GM10248 (cell line): Measurements from ENCODE around the gene HAGHL.

Experiments used
- CTCF ChIA-PET: fragments of 300-600 bp; sonication (Branson Sonifier 250); formaldehyde crosslinking; extraction: SDS; loops from one replicate; lab custom pipeline; 2021; ENCODE audit warnings: antibody characterized with exemption; lab: Yijun Ruan, JAX
- POLR2A ChIA-PET: fragments of 350-650 bp; sonication (Branson Sonifier 250); formaldehyde crosslinking; extraction: SDS; loops from one replicate; lab custom pipeline; 2020; ENCODE audit warnings: antibody characterized with exemption; lab: Yijun Ruan, JAX
- DNase-seq: peaks from one replicate; pipeline ENCODE4 v3.0.0; 2012; ENCODE audit errors: extremely low spot score
- TF ChIP-seq, protein P1 (sequence below): IDR thresholded peaks from 2 replicates; pipeline ENCODE4 v1.5.1; 2012; ENCODE audit warnings: mild to moderate bottlenecking, low read depth; ENCODE audit errors: extremely low read depth, missing control alignments, control extremely low read depth

Gene HAGHL

DNA sequence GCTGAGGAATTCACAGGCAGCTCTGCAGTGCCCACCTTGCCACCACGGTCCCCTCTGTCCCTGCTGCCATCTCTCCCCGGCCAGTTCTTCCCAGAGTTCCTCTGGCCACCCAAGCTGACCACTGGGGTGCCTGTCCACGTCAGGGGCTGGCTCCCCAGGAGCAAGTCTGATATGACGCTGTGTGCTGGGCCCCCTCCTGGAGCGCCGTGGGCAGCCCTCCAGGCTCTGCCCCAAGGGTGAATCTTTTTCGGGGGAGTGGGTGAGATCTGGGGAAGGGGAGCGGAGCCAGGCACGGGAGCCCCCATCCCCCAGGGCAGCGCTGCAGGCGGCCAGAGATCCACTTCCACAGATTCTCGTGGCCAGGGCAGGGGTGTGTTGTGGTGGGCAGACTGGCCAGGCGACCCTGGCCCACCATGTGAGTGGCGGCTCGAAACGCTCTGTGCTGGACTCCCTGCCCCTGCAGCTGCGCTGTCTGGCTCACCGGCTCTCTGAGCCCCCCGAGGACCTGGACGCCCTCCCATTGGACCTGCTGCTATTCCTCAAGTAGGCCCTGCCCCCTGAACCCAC is 37.4 kb downstream of the HAGHL start:
- CTCF ChIA-PET: no interaction called here
- POLR2A ChIA-PET: no interaction called here
- TF ChIP-seq, protein P1, sequence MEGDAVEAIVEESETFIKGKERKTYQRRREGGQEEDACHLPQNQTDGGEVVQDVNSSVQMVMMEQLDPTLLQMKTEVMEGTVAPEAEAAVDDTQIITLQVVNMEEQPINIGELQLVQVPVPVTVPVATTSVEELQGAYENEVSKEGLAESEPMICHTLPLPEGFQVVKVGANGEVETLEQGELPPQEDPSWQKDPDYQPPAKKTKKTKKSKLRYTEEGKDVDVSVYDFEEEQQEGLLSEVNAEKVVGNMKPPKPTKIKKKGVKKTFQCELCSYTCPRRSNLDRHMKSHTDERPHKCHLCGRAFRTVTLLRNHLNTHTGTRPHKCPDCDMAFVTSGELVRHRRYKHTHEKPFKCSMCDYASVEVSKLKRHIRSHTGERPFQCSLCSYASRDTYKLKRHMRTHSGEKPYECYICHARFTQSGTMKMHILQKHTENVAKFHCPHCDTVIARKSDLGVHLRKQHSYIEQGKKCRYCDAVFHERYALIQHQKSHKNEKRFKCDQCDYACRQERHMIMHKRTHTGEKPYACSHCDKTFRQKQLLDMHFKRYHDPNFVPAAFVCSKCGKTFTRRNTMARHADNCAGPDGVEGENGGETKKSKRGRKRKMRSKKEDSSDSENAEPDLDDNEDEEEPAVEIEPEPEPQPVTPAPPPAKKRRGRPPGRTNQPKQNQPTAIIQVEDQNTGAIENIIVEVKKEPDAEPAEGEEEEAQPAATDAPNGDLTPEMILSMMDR: no peak

DNA sequence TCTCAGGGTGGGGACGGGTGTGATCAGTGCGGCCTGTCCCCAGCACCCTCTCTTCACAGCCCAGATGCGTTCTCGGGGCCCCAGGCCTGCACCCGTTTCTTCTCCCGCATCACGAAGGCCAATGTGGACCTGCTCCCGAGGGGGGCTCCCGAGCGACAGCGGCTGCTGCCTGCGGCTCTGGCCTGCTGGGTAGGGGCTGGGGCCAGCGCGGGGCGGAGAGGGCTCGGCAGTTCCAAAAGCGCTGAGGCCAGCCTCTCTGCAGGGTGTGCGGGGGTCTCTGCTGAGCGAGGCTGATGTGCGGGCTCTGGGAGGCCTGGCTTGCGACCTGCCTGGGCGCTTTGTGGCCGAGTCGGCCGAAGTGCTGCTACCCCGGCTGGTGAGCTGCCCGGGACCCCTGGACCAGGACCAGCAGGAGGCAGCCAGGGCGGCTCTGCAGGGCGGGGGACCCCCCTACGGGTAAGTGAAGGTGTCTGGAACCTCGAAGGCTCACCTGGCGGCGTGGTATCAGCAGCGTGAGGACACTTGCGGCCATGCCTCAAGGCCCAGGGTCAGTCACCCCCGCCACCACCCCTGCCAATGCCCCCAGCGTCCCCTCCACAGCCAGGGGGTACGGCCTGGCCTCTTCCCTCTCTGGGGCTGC is 38.1 kb downstream of the HAGHL start:
- no peak for DNase-seq
- POLR2A ChIA-PET: no interaction called here

More for the DNA sequence above, 37.4 kb downstream of the HAGHL start:
- DNase-seq: no peak

DNA sequence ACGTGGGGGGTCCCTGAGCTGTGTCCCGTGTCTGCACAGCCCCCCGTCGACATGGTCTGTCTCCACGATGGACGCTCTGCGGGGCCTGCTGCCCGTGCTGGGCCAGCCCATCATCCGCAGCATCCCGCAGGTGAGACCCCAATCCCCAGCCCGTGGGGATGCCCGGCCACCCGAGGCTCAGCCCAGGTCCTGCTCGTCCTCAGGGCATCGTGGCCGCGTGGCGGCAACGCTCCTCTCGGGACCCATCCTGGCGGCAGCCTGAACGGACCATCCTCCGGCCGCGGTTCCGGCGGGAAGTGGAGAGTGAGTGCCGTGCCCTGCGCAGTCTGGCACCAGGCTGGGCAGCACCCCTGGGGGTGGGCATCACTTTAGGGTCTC is 38.6 kb downstream of the HAGHL start:
- POLR2A ChIA-PET: no interaction called here
- TF ChIP-seq, protein P1: no peak
- DNase-seq: no peak
- CTCF ChIA-PET: no interaction called here

More for the DNA sequence above, 38.1 kb downstream of the HAGHL start:
- CTCF ChIA-PET: no interaction called here
- TF ChIP-seq, protein P1: no peak

DNA sequence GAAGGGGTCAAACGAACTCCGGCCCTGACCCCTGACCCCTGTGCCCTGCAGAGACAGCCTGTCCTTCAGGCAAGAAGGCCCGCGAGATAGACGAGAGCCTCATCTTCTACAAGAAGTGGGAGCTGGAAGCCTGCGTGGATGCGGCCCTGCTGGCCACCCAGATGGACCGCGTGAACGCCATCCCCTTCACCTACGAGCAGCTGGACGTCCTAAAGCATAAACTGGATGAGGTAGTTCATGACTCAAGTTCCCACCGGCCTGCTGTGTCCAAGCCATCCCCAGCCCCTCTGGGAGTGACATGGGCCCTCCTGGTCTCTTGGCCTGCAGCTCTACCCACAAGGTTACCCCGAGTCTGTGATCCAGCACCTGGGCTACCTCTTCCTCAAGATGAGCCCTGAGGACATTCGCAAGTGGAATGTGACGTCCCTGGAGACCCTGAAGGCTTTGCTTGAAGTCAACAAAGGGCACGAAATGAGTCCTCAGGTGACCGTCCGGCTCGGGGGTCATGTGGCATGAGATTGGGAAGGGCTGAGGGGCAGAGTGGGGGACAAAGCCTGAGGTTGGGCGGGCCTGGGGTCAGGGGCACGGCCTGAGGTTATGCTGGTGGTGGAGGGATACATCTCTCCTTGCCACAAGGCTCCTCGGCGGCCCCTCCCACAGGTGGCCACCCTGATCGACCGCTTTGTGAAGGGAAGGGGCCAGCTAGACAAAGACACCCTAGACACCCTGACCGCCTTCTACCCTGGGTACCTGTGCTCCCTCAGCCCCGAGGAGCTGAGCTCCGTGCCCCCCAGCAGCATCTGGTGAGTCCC is 39.3 kb downstream of the HAGHL start:
- no peak for DNase-seq
- ChIA-PET CTCF (no interaction called here), POLR2A (no interaction called here)
- TF ChIP-seq, protein P1: no peak

DNA sequence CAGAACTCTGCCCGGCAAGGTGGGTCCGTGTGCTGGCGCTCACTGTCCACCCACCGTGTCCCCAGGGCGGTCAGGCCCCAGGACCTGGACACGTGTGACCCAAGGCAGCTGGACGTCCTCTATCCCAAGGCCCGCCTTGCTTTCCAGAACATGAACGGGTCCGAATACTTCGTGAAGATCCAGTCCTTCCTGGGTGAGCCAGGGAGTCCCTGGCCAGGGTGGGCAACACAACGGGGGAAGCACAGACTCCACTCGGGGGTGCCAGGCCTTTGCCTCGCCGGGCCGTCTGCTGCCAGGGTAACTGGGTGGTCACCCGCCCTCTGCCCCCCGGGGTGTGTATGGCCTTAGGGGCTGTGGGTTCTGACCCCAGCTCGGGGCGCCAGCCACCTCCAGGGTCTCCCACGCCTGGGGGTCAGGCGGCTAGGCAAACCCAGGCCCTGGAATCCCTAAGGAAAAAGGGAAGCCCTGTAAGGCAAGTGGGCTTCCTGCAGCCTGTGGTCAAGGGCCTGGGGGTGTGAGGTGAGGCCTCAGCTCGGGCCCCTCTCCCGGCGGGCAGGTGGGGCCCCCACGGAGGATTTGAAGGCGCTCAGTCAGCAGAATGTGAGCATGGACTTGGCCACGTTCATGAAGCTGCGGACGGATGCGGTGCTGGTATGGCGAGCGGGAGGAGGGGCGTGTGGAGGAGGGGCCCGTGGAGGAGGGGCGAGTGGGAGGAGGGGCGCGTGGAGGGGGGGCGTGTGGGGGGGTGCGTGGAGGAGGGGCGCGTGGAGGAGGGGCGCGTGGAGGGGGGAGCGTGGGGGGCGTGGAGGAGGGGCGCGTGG is 40.1 kb downstream of the HAGHL start:
- no peak for DNase-seq
- ChIA-PET CTCF (no interaction called here), POLR2A (no interaction called here)
- TF ChIP-seq, protein P1: no peak

DNA sequence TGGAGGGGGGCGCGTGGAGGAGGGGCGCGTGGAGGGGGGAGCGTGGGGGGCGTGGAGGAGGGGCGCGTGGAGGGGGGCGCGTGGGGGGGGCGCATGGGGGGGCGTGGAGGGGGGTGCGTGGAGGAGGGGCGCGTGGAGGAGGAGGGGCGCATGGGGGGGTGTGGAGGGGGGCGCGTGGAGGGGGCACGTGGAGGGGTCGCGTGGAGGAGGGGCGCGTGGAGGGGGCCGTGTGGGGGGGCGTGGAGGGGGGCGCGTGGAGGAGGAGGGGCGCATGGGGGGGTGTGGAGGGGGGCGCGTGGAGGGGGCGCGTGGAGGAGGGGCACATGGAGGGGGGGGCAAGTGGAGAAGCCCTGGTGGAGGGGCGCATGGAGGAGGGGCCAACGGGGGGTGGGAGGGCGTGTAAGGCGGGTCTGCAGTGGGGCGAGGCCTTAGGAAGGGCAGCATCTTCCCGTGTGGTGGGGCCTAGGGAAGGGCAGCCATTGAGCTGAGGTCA is 40.9 kb downstream of the HAGHL start:
- POLR2A ChIA-PET: no interaction called here
- no peak for DNase-seq
- CTCF ChIA-PET: interaction anchor here (1.4 kb wide), 1 partner anchor 18 kb away, joined by 4 read pairs; no protein-coding TSS in a partner anchor
- TF ChIP-seq, protein P1: no peak
